ENCODE measurements around the gene PRPF8. TPM values are rescaled to one million over a fixed set of nuclear protein-coding genes. Genes with fewer than 3 reads are reported as not detected.

The PRPF8 gene
- total RNA-seq, 2 donors from 2014 or later, result 298 to 375 TPM

- peak overlapping the region; percentile 84 for H3K4me3 Mint-ChIP-seq
Observed at GRCh38 chr17:1714427-1714979, 29.8 kb upstream of the PRPF8 start.

GRCh38 chr17:1713878-1714426 is 29.3 kb upstream of the PRPF8 start:
- peak overlapping the region; percentile 88 for H3K27ac ChIP-seq (ENCODE audit: low read depth, low read length)
- peaks cover 22% of the 10 kb centered on the region for H3K4me1 Mint-ChIP-seq
- H3K4me3 Mint-ChIP-seq, result peak overlapping the region; percentile 84
- peaks cover 15% of the 10 kb centered on the region for H3K36me3 Mint-ChIP-seq (ENCODE audit: low read depth)
- H3K27me3 Mint-ChIP-seq (ENCODE audit: insufficient read depth), result peaks cover 4% of the 10 kb centered on the region
- 4 to 8% methylated on average over 8 to 11 of the region's 11 CpGs for WGBS, 2 experiments (ENCODE audit: insufficient coverage in 1 of 2, insufficient read length in 1 of 2)
- peaks cover 25% of the 10 kb centered on the region for H3K36me3 ChIP-seq (ENCODE audit: control insufficient read depth, insufficient read depth, low read length)
- peak overlapping the region; percentile 78 for H3K9ac ChIP-seq (ENCODE audit: extremely low read depth, low read length, poor library complexity, severe bottlenecking)
- TF ChIP-seq CTCF (conservative IDR thresholded peaks at IDR 0.05), result peak; percentile 79
- peaks cover 15% of the 10 kb centered on the region for H3K4me1 ChIP-seq (ENCODE audit: control insufficient read depth, insufficient read depth, low read length)
- no peaks in the 10 kb centered on the region for H3K9me3 ChIP-seq (ENCODE audit: control insufficient read depth, low read length)
- H3K27me3 ChIP-seq (ENCODE audit: control insufficient read depth, insufficient read depth, low read length, poor library complexity, severe bottlenecking), result no peaks in the 10 kb centered on the region
- peak; percentile 94 for DNase-seq
- peak overlapping the region; percentile 76 for H3K27ac Mint-ChIP-seq
- H3K4me3 ChIP-seq (ENCODE audit: low read length), result peak overlapping the region; percentile 93
- H3K9me3 Mint-ChIP-seq, result no peaks in the 10 kb centered on the region

More at GRCh38 chr17:1714427-1714979, 29.8 kb upstream of the PRPF8 start:
- H3K36me3 Mint-ChIP-seq (ENCODE audit: low read depth), result peaks cover 15% of the 10 kb centered on the region
- Histone ChIP-seq H3K4me1 (ENCODE audit: control insufficient read depth, insufficient read depth, low read length) (peaks cover 15% of the 10 kb centered on the region), H3K4me3 (ENCODE audit: low read length) (peak overlapping the region; percentile 93), H3K9ac (ENCODE audit: extremely low read depth, low read length, poor library complexity, severe bottlenecking) (peak overlapping the region; percentile 78), H3K9me3 (ENCODE audit: control insufficient read depth, low read length) (no peaks in the 10 kb centered on the region), H3K27me3 (ENCODE audit: control insufficient read depth, insufficient read depth, low read length, poor library complexity, severe bottlenecking) (no peaks in the 10 kb centered on the region), H3K36me3 (ENCODE audit: control insufficient read depth, insufficient read depth, low read length) (peaks cover 25% of the 10 kb centered on the region), H3K27ac (ENCODE audit: low read depth, low read length) (peak overlapping the region; percentile 88)
- H3K4me1 Mint-ChIP-seq, result peaks cover 22% of the 10 kb centered on the region
- H3K27ac Mint-ChIP-seq, result peak overlapping the region; percentile 85
- peaks cover 2% of the 10 kb centered on the region for H3K27me3 Mint-ChIP-seq (ENCODE audit: insufficient read depth)
- DNase-seq, result peak; percentile 99
- WGBS, 2 experiments (ENCODE audit: insufficient coverage in 1 of 2, insufficient read length in 1 of 2), result 5 to 7% methylated on average over 7 to 19 of the region's 19 CpGs
- no peak for TF ChIP-seq CTCF (conservative IDR thresholded peaks at IDR 0.05)
- no peaks in the 10 kb centered on the region for H3K9me3 Mint-ChIP-seq

- WGBS, 2 experiments (ENCODE audit: insufficient coverage in 1 of 2, insufficient read length in 1 of 2), result 56 to 72% methylated on average over 5 to 8 of the region's 10 CpGs
- DNase-seq, result no peak
- H3K27me3 Mint-ChIP-seq (ENCODE audit: insufficient read depth), result peaks cover 4% of the 10 kb centered on the region
- H3K4me1 Mint-ChIP-seq, result peaks cover 22% of the 10 kb centered on the region
- Histone ChIP-seq H3K4me1 (ENCODE audit: control insufficient read depth, insufficient read depth, low read length) (peaks cover 12% of the 10 kb centered on the region), H3K9ac (ENCODE audit: extremely low read depth, low read length, poor library complexity, severe bottlenecking) (no peak overlapping the region), H3K27ac (ENCODE audit: low read depth, low read length) (no peak overlapping the region), H3K9me3 (ENCODE audit: control insufficient read depth, low read length) (no peaks in the 10 kb centered on the region), H3K27me3 (ENCODE audit: control insufficient read depth, insufficient read depth, low read length, poor library complexity, severe bottlenecking) (no peaks in the 10 kb centered on the region), H3K4me3 (ENCODE audit: low read length) (peak overlapping the region; percentile 93), H3K36me3 (ENCODE audit: control insufficient read depth, insufficient read depth, low read length) (peaks cover 25% of the 10 kb centered on the region)
- peaks cover 15% of the 10 kb centered on the region for H3K36me3 Mint-ChIP-seq (ENCODE audit: low read depth)
- no peaks in the 10 kb centered on the region for H3K9me3 Mint-ChIP-seq
- no peak for TF ChIP-seq CTCF (conservative IDR thresholded peaks at IDR 0.05)
- H3K27ac Mint-ChIP-seq, result peak overlapping the region; percentile 76
- peak overlapping the region; percentile 84 for H3K4me3 Mint-ChIP-seq
Observed at GRCh38 chr17:1713160-1713877, 28.7 kb upstream of the PRPF8 start.

All from endodermal cell (in vitro differentiated cells).